HG02759 (cell line): ENCODE results near the gene GRIN3A.
"Not testable (repeated sequence)": the region's sequence is repeated elsewhere in the genome, so short reads cannot be mapped to it uniquely, and the experiment has no call there.

Experiments used
- ATAC-seq: cut with Tn5 transposase; IDR thresholded peaks from one replicate; pipeline ENCODE4 v1.9.1; 2021; ENCODE audit warnings: mild to moderate bottlenecking, moderate library complexity; ENCODE audit not compliant: unreplicated experiment

Gene GRIN3A

DNA sequence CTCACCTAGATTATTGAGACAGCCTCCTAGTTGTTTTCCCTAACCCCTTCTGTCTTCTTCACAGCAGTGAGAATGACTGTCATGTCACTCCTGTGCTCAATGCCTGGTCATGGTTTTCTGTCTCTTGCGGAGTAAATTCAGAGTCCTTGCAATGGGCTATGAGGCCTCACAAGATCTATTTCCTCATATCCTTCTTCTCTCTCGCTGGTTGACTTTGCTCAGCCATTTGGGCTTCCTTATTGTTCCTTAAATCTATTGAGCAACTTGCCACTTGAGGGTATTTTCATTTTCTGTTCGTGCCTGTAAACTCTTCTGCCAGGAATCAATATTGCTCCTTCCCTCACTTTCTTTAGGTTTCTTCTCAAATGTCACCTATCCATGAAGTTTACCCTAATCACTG is 152.7 kb downstream of the GRIN3A start:
- no peak for ATAC-seq

DNA sequence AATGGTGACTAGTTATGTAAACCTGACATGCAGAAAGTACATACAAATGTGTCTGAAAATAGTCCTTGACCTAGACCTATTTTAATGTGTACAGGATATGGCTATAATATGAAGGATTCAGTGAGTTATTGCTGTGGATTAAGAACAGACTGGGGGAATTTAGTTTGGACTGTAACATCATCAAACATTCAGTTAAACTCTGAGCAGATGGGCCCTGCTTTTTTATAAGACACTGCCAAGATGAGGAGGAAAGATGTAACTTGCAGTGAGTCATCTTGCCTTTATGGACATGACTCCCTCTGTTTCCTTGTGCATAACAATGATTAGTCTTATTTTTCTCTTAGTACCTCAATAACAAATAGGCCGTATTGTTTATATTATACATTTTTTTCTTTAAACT is 155.9 kb downstream of the GRIN3A start:
- no peak for ATAC-seq

DNA sequence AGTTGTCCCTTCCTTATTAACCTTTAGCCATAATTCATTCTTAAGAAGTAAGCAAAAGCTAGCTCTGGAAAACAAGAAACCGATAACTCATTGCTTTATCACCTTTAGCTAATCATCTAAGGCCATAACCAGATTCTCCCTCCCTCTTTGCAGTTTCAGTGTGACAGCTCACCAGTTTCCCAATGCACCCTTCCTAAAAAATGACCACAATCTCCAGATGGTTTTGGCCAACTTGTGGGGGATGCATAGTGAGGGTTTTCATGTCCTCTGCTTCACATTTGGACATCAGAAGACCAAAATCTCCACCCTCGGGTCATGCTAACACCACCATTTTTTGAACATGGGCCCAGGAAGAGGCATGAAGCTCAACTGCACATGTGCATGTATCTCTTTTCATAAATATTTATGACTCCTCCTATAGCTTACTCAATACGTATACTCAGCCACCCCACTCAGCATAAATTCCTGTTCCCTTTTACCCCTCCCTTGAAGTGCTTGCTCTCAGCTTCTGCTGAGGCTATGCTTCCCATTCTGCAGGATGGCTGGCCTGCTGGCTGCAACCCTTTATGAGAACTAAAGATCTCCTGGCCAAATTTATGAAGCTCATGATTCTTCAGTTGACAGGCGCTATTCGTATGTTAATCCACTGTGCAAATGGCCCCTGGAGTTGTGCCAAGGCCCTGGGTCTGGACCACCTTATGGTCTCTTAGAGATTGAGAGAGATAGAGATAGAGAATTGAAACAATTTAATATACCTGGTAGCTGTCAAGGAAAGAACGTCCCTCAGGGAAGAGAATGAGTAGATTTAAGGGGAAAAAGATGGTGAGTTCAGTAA is 158.5 kb downstream of the GRIN3A start:
- no peak for ATAC-seq

DNA sequence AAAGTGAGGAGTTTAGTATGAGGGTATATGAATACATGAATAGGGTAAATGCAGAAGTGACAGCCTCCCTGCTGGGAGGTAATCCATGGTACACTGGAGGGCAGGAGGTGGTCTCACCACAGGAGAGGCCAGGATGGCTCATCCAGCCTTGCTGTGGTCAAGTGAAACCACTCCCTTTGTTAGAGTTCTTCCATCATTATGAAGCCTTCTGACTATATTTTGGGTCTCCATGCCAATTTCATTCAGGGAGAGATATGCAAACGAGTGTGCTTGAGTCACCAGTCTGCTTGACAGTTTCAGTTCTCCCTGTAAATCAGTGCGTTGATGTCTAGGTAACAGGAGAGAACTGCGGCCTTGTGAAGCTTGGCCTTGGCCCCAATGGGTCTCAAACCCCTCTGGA is 160.1 kb downstream of the GRIN3A start:
- ATAC-seq: peak; percentile 69

DNA sequence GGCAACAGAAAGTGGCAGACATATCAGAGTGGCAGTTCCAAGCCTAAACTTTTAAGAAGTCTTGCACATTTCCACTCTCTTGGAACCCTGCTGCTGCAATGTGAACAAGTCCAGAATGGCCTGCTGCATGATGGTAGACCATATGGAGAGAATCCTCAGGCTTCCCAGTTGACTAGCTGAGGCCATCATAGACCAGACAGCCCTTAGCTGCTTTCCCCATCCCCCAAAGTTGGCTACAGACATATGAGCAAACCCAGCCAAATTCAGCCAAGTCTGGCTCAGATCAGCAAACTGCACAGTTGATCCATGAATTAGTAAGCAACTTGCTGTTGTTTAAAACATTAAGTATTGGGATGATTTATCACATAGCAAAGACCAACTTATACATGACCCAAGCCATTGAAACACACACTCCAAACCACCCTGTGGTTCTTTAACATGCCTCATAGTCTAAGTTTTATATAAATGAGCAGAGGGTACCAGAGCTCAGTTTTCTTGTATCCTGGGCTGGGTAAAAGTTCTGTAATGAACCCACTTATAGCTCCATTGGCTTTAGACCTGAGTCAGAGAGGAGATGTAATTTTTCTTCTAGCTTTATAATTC is 163.6 kb downstream of the GRIN3A start:
- ATAC-seq: no peak

DNA sequence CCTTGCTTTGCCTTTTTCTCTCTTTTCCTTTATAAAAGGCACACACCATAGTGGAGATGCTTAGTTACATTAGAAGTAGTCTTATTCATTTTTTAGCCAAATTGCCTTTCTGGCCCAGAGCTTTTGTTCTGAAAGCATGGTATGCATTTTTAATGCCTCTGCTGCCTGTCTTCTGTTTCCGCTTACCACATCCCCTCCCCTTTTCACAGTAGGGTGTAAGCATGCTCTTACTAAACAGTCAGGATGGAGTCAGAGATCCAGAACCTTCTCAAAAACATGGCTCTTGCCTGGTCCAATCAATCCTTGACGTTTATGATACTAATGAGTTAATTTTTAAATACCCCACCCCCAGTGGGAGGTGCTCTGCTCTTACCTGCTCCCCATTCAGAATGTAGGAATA is 166.1 kb downstream of the GRIN3A start:
- ATAC-seq: no peak

DNA sequence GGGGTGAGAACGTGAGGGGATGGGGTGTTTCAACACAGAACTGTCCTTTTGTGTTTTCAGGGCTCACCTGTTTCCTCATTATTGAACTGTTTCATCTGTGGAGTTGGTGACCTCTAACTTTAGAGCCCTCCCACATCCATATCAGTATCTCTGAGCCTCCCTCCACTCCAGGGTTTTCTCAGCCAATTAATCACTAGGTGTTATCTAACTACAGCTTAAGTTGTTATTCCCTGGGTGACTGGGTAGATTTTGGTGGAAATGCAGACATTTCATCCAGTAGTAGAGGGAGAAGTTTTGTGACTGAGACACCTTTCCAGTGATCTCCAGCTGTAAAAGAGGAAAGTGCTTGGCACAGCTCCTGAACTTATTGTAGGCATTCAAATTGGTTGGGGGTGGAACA is 167.3 kb downstream of the GRIN3A start:
- ATAC-seq: no peak

DNA sequence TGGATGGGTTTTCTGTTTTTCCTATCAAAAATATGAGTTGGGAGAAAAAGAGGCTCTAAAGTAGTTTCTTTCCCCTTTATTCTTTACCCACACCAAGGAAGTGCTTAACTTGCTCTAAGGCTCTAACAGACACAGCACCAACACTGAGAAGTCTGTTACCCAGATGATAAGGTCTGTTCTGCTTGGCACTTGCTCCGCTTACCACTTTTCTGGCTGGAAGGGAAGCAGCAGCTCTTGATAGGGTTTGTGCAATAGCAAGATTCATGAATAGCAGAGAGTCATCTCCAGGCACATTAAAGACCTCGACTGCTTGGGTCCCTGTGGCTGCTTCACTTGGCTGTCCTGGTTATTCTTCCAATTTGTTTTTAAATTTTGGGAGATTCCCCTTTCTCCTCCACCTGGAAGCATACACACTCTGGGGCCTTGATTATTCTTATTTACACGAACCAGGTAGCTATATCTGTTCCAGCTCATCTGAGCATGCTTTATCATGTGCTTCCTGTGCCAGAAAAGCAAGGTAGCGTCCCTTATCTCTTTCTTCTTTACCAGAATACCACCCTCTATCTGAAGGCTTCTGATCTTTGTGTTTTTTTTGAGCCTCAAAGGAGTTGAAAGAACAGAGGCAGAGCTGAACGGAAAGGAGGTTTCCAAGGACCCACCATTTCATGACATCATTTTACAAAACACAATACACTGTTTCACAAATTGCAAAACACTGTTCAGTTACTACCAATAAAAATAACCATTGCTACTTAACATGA is 168.5 kb downstream of the GRIN3A start:
- no peak for ATAC-seq

DNA sequence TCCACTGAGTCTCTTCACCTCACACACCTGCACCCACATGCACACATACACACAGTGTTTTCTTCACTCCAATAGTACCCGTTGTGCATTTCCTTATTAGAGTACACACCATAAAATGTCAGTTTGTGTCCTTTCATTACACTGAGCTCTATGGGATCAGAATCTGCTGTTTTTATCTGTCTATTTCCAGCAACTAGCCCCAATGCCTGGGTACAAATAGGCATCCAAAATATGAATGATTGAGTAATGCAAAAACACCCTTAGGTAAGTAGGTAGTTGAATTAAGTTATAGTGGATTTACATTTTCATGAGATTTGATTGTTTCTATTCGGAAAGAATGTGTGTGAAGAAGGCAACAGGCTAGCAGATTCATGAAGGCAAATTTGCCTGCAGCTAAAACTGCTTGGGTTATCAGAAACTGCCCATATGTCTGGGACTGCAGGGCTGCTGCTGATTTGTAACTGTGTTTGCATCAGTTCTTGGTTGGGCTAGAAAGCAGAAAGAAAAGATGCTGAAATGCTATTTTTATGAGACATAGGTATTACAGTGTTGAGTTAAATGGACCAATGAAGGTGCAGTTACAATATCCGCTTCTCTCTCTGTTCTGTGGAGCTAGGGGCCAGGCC is 170.6 kb downstream of the GRIN3A start:
- ATAC-seq: no peak

DNA sequence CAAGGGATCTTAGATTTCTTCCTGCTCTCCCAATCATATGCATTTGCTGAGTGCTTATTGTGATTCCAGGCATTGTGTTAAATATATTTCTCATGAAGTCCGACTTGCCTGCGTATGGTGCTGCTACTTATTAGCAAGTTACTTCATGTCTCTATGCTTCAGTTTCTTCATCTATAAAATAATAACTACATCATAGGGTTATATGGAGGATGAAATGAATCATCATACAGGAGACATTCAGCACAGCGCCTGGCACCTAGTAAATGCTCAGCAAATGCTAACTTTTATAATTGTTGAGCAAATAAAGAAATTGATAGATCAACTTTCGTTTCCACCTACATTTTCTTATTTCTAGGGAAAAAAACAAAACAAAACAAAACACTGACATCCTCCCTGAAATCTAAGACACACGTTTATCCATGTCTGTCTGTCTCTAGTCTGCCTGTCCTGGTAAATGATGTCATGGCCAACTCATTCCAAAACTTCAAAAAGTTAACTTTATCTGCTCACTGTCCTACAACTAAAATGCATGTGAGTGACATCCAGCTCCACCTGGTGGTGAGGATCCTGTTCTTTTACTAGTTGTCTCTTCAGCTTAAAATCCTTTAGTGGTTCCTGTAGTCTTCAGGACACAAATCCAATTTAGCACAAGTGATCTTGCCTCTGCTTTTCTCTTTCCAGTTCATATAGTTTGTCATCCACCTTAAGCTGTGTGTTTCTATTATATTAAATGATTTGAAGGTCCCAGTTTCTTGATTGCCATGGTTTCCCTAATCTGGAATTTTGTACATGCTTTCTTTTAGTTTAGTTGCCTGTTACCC is 171.3 kb downstream of the GRIN3A start:
- peak; percentile 82 for ATAC-seq

DNA sequence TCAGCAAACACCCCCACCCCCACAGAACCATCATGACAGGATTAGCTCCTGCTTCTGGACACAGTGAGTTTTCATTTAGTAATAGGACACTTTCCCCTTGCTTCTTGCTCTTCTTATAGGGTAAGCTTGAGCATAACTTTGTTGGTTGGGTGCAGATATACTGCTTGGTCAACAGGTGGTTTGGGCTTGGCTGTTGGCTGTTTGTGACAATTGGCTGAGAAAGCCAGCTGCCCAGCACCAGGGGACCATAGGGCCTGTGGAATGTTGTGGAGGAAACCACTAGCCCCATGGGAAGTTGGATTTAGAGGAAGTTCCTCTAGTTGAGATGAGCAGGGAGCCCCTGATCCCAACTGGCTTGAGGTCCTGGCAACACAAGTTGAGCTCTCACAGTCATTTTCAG is 174.2 kb downstream of the GRIN3A start:
- ATAC-seq: no peak

DNA sequence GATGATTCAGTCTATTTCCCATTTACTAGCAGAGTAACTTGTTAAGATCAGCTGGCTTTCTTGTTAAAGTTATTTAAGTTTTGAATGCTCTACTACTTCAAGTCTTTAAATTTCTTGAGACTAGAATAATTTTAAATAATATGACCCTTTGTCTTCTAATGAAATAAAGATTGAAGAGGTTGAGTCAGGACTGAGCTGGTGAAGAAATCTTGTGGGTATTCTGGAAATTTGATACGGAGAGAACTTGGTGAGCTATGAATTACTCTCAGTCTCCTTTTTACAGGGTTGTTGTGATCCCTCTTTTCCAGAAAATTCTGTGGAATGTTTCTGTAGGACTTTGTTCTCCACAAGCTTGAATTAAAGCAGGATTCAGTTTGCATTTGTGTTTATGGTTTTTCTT is 175.5 kb downstream of the GRIN3A start:
- ATAC-seq: no peak

DNA sequence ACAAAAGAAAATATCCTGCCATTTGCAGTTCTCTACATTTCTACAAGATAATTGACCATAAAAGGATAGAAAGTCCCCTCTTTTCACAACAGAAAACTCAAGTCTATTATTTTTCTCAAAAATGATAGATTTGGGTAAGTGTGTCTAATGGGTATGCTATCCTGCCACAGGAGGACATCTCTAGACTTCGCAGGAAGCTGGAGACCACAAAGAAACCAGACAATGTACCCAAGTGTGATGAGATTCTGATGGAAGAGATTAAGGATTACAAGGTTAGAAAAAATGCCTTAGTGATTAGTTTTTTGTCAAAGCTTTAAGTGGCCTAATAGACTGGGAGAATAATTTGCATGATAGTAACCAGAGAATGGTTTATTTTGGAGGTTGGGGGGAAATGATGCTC is 176.7 kb downstream of the GRIN3A start:
- no peak for ATAC-seq

DNA sequence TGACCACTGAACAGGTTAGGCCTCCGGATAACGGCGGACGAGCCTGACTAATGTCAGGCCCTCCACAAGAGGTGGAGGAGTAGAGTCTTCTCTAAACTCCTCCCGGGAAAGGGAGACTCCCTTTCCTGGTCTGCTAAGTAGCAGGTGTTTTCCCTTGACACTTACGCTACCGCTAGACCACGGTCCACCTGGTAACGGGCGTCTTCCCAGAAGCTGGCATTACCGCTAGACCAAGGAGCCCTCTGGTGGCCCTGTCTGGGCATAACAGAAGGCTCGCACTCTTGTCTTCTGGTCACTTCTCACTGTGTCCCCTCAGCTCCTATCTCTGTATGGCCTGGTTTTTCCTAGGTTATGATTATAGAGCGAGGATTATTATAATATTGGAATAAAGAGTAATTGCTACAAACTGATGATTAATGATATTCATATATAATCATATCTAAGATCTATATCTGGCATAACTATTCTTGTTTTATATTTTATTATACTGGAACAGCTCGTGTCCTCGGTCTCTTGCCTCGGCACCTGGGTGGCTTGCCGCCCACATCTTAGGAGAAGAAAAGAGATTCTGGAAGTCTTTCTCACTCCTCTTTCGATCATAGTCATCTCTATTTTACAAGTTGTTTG is 188.9 kb downstream of the GRIN3A start:
- not testable (repeated sequence) for ATAC-seq

DNA sequence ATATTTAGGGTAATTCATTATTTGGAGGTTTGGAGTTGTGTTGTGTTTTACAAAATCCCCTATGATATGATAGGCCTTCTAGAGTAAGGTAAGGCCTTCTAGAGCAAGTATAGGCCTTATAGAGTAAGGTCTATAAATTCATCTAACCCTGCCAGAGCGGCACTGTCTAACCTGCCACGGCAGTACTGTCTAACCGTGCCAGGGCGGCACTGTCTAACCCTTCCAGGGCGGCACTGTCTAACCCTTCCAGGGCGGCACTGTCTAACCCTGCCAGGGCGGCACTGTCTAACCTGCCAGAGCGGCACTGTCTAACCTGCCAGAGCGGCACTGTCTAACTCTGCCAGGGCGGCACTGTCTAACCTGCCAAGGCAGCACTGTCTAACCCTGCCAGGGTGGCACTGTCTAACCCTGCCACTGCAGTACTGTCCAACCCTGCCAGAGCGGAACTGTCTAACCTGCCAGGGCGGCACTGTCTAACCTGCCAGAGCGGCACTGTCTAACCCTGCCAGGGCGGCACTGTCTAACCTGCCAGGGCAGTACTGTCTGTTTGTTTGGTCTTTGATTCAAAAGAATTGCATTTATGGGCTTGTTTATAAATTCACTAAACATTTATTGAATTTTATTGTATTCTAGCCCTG is 195.2 kb downstream of the GRIN3A start:
- no peak for ATAC-seq

DNA sequence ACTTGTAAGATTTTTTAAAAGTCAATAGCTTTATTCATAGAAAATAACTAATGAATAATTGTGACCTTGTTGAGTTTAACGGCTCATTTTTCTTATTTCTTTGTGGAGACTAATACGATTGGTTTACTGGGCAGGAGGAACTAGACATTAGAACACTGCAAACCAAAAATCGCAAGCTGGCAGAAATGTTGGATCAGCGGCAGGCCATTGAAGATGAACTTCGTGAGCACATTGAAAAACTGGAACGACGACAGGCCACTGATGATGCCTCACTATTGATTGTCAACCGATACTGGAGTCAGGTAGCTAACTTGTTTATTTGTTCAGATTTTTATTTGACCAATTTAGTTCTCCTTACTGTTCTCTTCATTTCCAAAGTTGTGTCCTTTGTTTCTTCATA is 198.4 kb downstream of the GRIN3A start:
- ATAC-seq: no peak

DNA sequence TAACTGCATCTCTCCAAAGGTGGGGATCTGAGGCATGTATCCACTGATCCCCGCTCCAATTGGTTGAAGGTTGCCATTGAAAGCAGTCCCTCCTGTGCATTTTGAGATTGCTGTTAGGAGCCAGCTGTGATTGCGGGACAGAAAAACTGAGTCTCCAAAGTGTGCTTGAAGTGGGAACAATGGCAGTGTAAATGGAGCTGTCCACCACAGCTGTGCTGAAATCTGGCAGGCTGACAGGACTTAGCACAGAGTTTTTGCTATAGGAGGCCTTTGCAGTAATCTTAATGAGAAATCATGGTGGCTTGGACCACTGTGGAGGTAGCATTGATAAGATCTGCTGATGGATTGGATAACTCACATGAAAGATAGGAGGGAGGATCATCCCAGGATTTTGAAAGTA is 201.5 kb downstream of the GRIN3A start:
- ATAC-seq: no peak

DNA sequence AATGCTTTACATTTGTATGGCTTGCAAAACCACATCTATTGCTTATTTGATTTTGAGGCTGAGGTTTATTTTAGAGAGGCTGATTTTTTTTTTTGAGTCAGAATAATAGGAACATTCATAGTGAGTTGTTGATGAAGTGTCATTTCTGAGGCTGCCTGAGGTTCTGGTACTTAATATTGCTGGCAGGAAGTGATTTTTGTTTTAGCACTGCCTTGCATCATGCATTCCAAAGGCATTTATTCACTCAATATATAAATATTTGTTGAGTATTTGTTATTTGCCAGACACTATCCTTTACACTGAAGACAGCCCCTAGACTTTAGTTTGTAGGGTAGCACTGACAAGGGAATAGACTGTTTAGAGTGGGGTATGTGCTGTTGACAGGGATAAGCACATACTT is 202.1 kb downstream of the GRIN3A start:
- no peak for ATAC-seq

DNA sequence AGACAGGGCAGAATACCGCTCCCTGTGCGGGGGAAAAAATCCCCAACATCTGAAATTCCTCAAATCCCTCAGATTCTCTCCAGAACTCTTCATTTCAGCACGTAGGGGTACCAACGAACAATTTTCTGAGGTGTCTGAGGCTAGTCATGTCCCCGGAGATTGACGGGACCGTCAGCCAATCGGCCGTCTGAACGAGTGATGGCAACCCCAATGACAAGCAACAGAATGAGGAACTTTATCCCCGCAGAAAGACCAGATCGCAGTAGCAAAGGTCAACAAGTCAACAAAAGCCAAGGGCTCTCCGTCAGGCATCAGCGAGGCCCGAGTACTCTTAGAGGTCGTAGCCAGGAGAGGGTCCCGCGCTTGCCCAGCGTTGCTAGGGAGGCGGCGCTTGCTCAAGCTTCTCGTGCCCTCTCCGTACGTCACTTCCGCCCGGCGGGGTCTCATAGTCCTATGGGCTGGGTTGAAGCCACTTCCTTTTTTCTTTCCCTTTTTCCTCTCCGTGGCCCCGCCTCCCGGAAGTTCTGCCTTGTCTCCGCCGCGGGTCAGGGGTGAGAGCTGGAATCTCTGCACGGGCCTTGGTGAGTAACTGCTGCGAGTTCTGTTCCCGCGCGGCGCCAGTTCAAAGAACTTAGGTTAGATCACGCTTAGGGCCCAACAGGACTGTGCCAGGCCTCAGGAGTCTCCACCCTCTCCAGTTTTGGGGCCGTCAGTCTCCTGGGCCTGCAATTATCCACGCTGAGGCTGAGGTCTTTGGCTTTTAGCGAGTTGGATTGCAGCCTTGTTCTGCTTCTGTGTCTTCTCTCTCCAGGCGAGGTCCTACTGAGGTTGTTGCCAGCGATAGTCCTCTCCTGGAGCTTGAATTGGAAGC is 204.9 kb downstream of the GRIN3A start, which contains the start of gene RNF20:
RNF20 (plus strand) TSS at position 520 of the 871 bp plus-strand sequence. CDS start 1,571 bp downstream, outside the sequence.
- peak; percentile 97 for ATAC-seq
